Measurements from ENCODE around the gene LRRC7. TPM values are rescaled to one million over a fixed set of nuclear protein-coding genes. Genes with fewer than 3 reads are reported as not detected.

Gene LRRC7
- total RNA-seq, 1 experiment from 2014 or later, result 0.14 TPM

DNA sequence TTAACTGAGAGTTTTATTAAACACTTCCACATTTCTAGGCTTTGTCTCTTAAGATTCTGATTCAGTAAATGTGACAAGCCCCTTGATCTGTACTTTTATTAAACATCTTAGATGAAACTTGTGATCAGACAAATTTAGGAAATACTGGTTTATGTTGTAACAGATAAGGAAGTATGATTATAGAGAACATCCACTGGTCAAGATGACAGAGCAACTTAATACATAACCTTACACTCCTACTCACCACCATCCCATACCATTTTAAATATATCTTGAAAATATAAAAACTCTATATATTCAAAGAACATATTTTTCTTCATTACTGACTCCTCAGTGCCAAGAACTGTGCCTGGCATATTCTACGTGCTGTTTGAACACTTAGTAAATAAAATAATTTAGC, 420.2 kb downstream of the LRRC7 start:
- CTCF ChIA-PET, result no interaction called here
- no peaks in the 10 kb centered on the region for H3K27me3 Mint-ChIP-seq (ENCODE audit: unreplicated experiment)
- no peak overlapping the region for H3K4me3 Mint-ChIP-seq (ENCODE audit: low read depth, unreplicated experiment)
- no peak for TF ChIP-seq CTCF (IDR thresholded peaks at IDR 0.05; ENCODE audit: unreplicated experiment)
- H3K4me1 Mint-ChIP-seq (ENCODE audit: low read depth, unreplicated experiment), result peaks cover 8% of the 10 kb centered on the region
- H3K9me3 Mint-ChIP-seq (ENCODE audit: low read depth, unreplicated experiment), result peaks cover 4% of the 10 kb centered on the region
- BruUV-seq (replicated peaks), result no TSS peak
- H3K27ac Mint-ChIP-seq (ENCODE audit: unreplicated experiment), result no peak overlapping the region
- intact Hi-C loops (cut with micrococcal nuclease; ENCODE audit: unreplicated experiment), result no loop called here
- H3K36me3 Mint-ChIP-seq (ENCODE audit: insufficient read depth, unreplicated experiment), result no peaks in the 10 kb centered on the region
- no peak for DNase-seq

DNA sequence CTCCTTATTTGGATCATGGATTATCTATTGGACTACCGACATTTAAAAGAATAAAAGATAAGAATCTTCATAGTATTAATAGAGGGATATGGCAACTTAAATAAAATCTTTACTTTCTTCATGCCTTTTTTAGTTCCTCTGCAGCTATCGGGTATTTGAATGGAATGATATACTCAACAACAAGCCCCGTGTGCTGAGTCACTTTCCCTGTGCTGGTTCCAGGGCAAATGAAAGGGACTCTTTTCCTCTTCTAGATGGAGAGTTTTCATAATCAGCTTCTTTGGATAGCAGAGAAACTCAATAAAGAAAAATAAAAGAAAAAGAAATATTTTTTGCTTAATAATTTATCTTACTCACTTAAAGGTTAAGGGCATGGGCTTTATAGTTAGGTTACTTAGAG, 423.9 kb downstream of the LRRC7 start:
- no peaks in the 10 kb centered on the region for H3K4me1 Mint-ChIP-seq (ENCODE audit: low read depth, unreplicated experiment)
- H3K27ac Mint-ChIP-seq (ENCODE audit: unreplicated experiment), result no peak overlapping the region
- no peaks in the 10 kb centered on the region for H3K36me3 Mint-ChIP-seq (ENCODE audit: insufficient read depth, unreplicated experiment)
- no peak overlapping the region for H3K4me3 Mint-ChIP-seq (ENCODE audit: low read depth, unreplicated experiment)
- no peaks in the 10 kb centered on the region for H3K27me3 Mint-ChIP-seq (ENCODE audit: unreplicated experiment)
- CTCF ChIA-PET, result no interaction called here
- DNase-seq, result no peak
- intact Hi-C loops (cut with micrococcal nuclease; ENCODE audit: unreplicated experiment), result no loop called here
- BruUV-seq (replicated peaks), result no TSS peak
- no peak for TF ChIP-seq CTCF (IDR thresholded peaks at IDR 0.05; ENCODE audit: unreplicated experiment)
- no peaks in the 10 kb centered on the region for H3K9me3 Mint-ChIP-seq (ENCODE audit: low read depth, unreplicated experiment)

- DNase-seq, result no peak
- Mint-ChIP-seq H3K4me1 (ENCODE audit: low read depth, unreplicated experiment) (no peaks in the 10 kb centered on the region), H3K27me3 (ENCODE audit: unreplicated experiment) (no peaks in the 10 kb centered on the region), H3K9me3 (ENCODE audit: low read depth, unreplicated experiment) (no peaks in the 10 kb centered on the region), H3K4me3 (ENCODE audit: low read depth, unreplicated experiment) (no peak overlapping the region), H3K36me3 (ENCODE audit: insufficient read depth, unreplicated experiment) (no peaks in the 10 kb centered on the region), H3K27ac (ENCODE audit: unreplicated experiment) (no peak overlapping the region)
- BruUV-seq (replicated peaks), result no TSS peak
- no peak for TF ChIP-seq CTCF (IDR thresholded peaks at IDR 0.05; ENCODE audit: unreplicated experiment)
- intact Hi-C loops (cut with micrococcal nuclease; ENCODE audit: unreplicated experiment), result no loop called here
- CTCF ChIA-PET, result no interaction called here
These were observed 424.9 kb downstream of the LRRC7 start for GRCh38 chr1:69992594-69992993.

DNA sequence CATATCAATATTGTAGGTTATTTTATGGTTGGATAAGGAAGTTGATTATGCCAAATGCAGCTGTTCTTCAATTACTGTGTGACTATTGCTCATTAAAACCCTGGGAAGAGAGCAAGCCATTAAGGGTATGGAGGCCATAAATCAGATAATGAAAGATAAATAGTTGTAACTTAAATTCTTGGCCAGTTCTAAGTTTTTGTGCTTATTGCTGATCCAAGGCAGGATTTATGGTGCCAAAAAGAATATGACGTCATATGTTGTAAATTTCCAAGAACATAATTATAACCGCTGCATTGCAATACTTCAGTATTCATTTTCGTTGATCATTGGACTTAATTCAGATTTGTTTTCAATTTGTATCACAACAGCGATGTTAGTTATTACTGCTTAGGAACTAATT, 426.1 kb downstream of the LRRC7 start:
- no peaks in the 10 kb centered on the region for H3K27me3 Mint-ChIP-seq (ENCODE audit: unreplicated experiment)
- no peak for TF ChIP-seq CTCF (IDR thresholded peaks at IDR 0.05; ENCODE audit: unreplicated experiment)
- no peak overlapping the region for H3K27ac Mint-ChIP-seq (ENCODE audit: unreplicated experiment)
- H3K36me3 Mint-ChIP-seq (ENCODE audit: insufficient read depth, unreplicated experiment), result no peaks in the 10 kb centered on the region
- no TSS peak for BruUV-seq (replicated peaks)
- DNase-seq, result no peak
- intact Hi-C loops (cut with micrococcal nuclease; ENCODE audit: unreplicated experiment), result no loop called here
- no peaks in the 10 kb centered on the region for H3K4me1 Mint-ChIP-seq (ENCODE audit: low read depth, unreplicated experiment)
- H3K4me3 Mint-ChIP-seq (ENCODE audit: low read depth, unreplicated experiment), result no peak overlapping the region
- no peaks in the 10 kb centered on the region for H3K9me3 Mint-ChIP-seq (ENCODE audit: low read depth, unreplicated experiment)
- CTCF ChIA-PET, result no interaction called here

DNA sequence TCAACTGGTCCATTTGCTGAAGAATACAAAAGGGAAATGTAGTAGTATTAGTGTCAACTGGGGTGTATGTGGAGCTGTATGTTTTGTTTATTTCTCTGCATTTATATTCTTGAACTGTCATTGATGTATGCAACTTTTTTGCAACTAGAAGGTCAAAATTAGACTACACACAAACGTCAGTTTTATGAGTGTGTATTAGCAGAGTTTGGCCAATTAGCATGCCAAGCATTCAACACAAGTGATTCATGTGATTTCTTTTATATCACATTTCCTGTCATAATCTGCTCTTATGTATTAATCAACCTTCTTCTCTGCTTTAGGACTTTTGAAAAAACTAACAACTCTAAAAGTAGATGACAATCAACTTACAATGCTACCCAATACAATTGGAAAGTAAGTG, 426.5 kb downstream of the LRRC7 start:
- DNase-seq, result no peak

More for the DNA sequence above, 426.5 kb downstream of the LRRC7 start:
- no peak overlapping the region for H3K27ac Mint-ChIP-seq (ENCODE audit: unreplicated experiment)
- CTCF ChIA-PET, result no interaction called here
- no TSS peak for BruUV-seq (replicated peaks)
- H3K9me3 Mint-ChIP-seq (ENCODE audit: low read depth, unreplicated experiment), result no peaks in the 10 kb centered on the region
- no peaks in the 10 kb centered on the region for H3K27me3 Mint-ChIP-seq (ENCODE audit: unreplicated experiment)
- intact Hi-C loops (cut with micrococcal nuclease; ENCODE audit: unreplicated experiment), result no loop called here
- H3K4me3 Mint-ChIP-seq (ENCODE audit: low read depth, unreplicated experiment), result no peak overlapping the region
- H3K4me1 Mint-ChIP-seq (ENCODE audit: low read depth, unreplicated experiment), result no peaks in the 10 kb centered on the region
- H3K36me3 Mint-ChIP-seq (ENCODE audit: insufficient read depth, unreplicated experiment), result no peaks in the 10 kb centered on the region
- TF ChIP-seq CTCF (IDR thresholded peaks at IDR 0.05; ENCODE audit: unreplicated experiment), result no peak
